HCT116 (cell line): Measurements from ENCODE around the gene TRIM41.

Experiments used
- ATF3 ChIP-seq: IDR thresholded peaks from 2 replicates; pipeline ENCODE4 v1.6.1; 2012
- CTCF ChIP-seq, 3 experiments: fragments of 200-600 bp in 1 of 3; sonication (generic) in 1 of 3; IDR thresholded peaks in 2 of 3; conservative IDR thresholded peaks in 1 of 3; 2 replicates each; pipeline ENCODE4 v1.5.1; 2012 to 2017; ENCODE audit warnings: low read depth in 2 of 3, low read length in 2 of 3, antibody characterized with exemption in 1 of 3, borderline replicate concordance in 1 of 3, control low read depth in 1 of 3, mild to moderate bottlenecking in 1 of 3, mixed read lengths in 1 of 3, mixed run types in 1 of 3, moderate library complexity in 1 of 3; ENCODE audit not compliant: insufficient read depth in 1 of 3
- EZH2 ChIP-seq: fragments of 200-600 bp; sonication (generic); IDR thresholded peaks from 2 replicates; pipeline ENCODE4 v1.6.1; 2017; ENCODE audit warnings: antibody characterized with exemption, mixed run types
- JUND ChIP-seq: IDR thresholded peaks from 2 replicates; pipeline ENCODE4 v1.6.1; 2012
- MAX ChIP-seq: IDR thresholded peaks from 2 replicates; pipeline ENCODE4 v1.6.1; 2012
- POLR2A ChIP-seq: IDR thresholded peaks from 2 replicates; pipeline ENCODE4 v1.7.0; 2011; ENCODE audit warnings: borderline replicate concordance; ENCODE audit not compliant: insufficient read depth, insufficient read length; ENCODE audit errors: extremely low read depth
- POLR2AphosphoS5 ChIP-seq: IDR thresholded peaks from 2 replicates; pipeline ENCODE4 v1.6.1; 2011; ENCODE audit warnings: mild to moderate bottlenecking, low read depth, low read length, moderate library complexity
- RAD21 ChIP-seq: IDR thresholded peaks from 2 replicates; pipeline ENCODE4 v1.6.1; 2012; ENCODE audit warnings: low read depth, mild to moderate bottlenecking
- SIN3A ChIP-seq: IDR thresholded peaks from 2 replicates; pipeline ENCODE4 v1.6.1; 2012; ENCODE audit warnings: low read depth
- SP1 ChIP-seq: IDR thresholded peaks from 2 replicates; pipeline ENCODE4 v1.6.1; 2012; ENCODE audit warnings: low read depth
- ZFX ChIP-seq: fragments of 450-650 bp; IDR thresholded peaks from 2 replicates; pipeline ENCODE4 v1.6.1; 2017

GRCh38 chr5:181236471-181236870 lies 13.4 kb downstream of the TRIM41 start:
- TF ChIP-seq SP1 (no peak), ATF3 (no peak), CTCF (IDR thresholded peaks at IDR 0.05 in 2 of 3, conservative IDR thresholded peaks at IDR 0.05 in 1 of 3; ENCODE audit: borderline replicate concordance in 1 of 3, insufficient read depth in 1 of 3, low read depth in 2 of 3, low read length in 2 of 3) (no peak), POLR2AphosphoS5 (no peak), ZFX (no peak), JUND (no peak), RAD21 (no peak), POLR2A (no peak), SIN3A (no peak), MAX (no peak), EZH2 (no peak)
